ENCODE results near the gene CHD9.
"Not testable (repeated sequence)": the region's sequence is repeated elsewhere in the genome, so short reads cannot be mapped to it uniquely, and the experiment has no call there.

GRCh38 chr16:53278498-53278897, 223.7 kb downstream of the CHD9 start:
- not testable (repeated sequence) for TF ChIP-seq CTCF, POLR2A (IDR thresholded peaks at IDR 0.05)
